Endodermal cell (in vitro differentiated cells): Measurements from ENCODE around the gene PDLIM5. TPM values are rescaled to one million over a fixed set of nuclear protein-coding genes. Genes with fewer than 3 reads are reported as not detected.

Source experiments
- DNase-seq: peaks from one replicate; pipeline ENCODE4 v3.0.0-alpha.2; 2017
- H3K27ac ChIP-seq: 2 replicates; pipeline ENCODE4 v1.5.1; 2013; ENCODE audit warnings: mild to moderate bottlenecking, low read depth, low read length, moderate library complexity
- H3K27me3 ChIP-seq: 2 replicates; pipeline ENCODE4 v1.6.1; 2013; ENCODE audit warnings: mild to moderate bottlenecking, low read length, moderate library complexity; ENCODE audit not compliant: insufficient read depth, control insufficient read depth, poor library complexity, severe bottlenecking
- H3K36me3 ChIP-seq: 2 replicates; pipeline ENCODE4 v1.7.0; 2013; ENCODE audit warnings: mild to moderate bottlenecking, low read length, moderate library complexity; ENCODE audit not compliant: control insufficient read depth, insufficient read depth
- H3K4me1 ChIP-seq: one replicate; pipeline ENCODE4 v1.7.0; 2013; ENCODE audit warnings: low read length; ENCODE audit not compliant: control insufficient read depth, insufficient read depth
- H3K4me3 ChIP-seq: 2 replicates; pipeline ENCODE4 v1.5.1; 2013; ENCODE audit warnings: mild to moderate bottlenecking, low read length, moderate library complexity
- H3K9ac ChIP-seq: 2 replicates; pipeline ENCODE4 v1.6.1; 2013; ENCODE audit warnings: mild to moderate bottlenecking, low read length, moderate library complexity; ENCODE audit not compliant: poor library complexity, severe bottlenecking; ENCODE audit errors: extremely low read depth
- H3K9me3 ChIP-seq: 2 replicates; pipeline ENCODE4 v1.6.1; 2013; ENCODE audit warnings: mild to moderate bottlenecking, low read length, moderate library complexity; ENCODE audit not compliant: control insufficient read depth
- H3K27ac Mint-ChIP-seq: 2 replicates; pipeline ENCODE4 v1.8.0; 2020; ENCODE audit warnings: mixed read lengths
- H3K27me3 Mint-ChIP-seq: 2 replicates; pipeline ENCODE4 v1.8.0; 2021; ENCODE audit warnings: mild to moderate bottlenecking, mixed read lengths; ENCODE audit not compliant: insufficient read depth
- H3K36me3 Mint-ChIP-seq: 2 replicates; pipeline ENCODE4 v1.8.0; 2020; ENCODE audit warnings: low read depth, mixed read lengths
- H3K4me1 Mint-ChIP-seq: 2 replicates; pipeline ENCODE4 v1.8.0; 2020; ENCODE audit warnings: mixed read lengths
- H3K4me3 Mint-ChIP-seq: 2 replicates; pipeline ENCODE4 v1.8.0; 2020; ENCODE audit warnings: mild to moderate bottlenecking, moderate library complexity, mixed read lengths
- H3K9me3 Mint-ChIP-seq: 2 replicates; pipeline ENCODE4 v1.8.0; 2020; ENCODE audit warnings: mild to moderate bottlenecking, mixed read lengths
- CTCF ChIP-seq: fragments of 200-600 bp; sonication (generic); conservative IDR thresholded peaks from 2 replicates; pipeline ENCODE4 v1.5.0; 2021; ENCODE audit warnings: antibody characterized with exemption, mild to moderate bottlenecking
- WGBS, 2 experiments: methylation state at CpG; one replicate each; pipeline versions ENCODE4 v1.1.5 to v1.1.7; 2013; ENCODE audit warnings: missing lambda C conversion rate in 2 of 2, mixed read lengths in 1 of 2; ENCODE audit not compliant: insufficient coverage in 1 of 2, insufficient read length in 1 of 2; 5-methylcytosine and 5-hydroxymethylcytosine counted together
- total RNA-seq, 2 donors: library from RNA; stranded (reverse); fragmentation: NEBNext Ultra II Directional in 1 of 2; extraction: Animal tissue kit (Norgen Biotek cat#: 25700) in 1 of 2; gene quantifications; 2 replicates in 1 of 2; 3 replicates in 1 of 2; pipeline ENCODE4 v1.2.1, GENCODE V29; 2021

The PDLIM5 gene
- total RNA-seq, 2 donors from 2014 or later = 91.0 to 149 TPM

- 87 to 90% methylated on average over 2 of the region's 2 CpGs for WGBS, 2 experiments
- H3K9me3 Mint-ChIP-seq = peaks cover 11% of the 10 kb centered on the region
- Histone ChIP-seq H3K36me3 (peaks cover 46% of the 10 kb centered on the region), H3K27ac (no peak overlapping the region), H3K4me1 (no peaks in the 10 kb centered on the region), H3K27me3 (no peaks in the 10 kb centered on the region), H3K9me3 (peaks cover 20% of the 10 kb centered on the region), H3K4me3 (no peak overlapping the region), H3K9ac (no peak overlapping the region)
- H3K27ac Mint-ChIP-seq = no peak overlapping the region
- no peak overlapping the region for H3K4me3 Mint-ChIP-seq
- TF ChIP-seq CTCF = no peak
- DNase-seq = no peak
- H3K4me1 Mint-ChIP-seq = no peaks in the 10 kb centered on the region
- H3K36me3 Mint-ChIP-seq = peaks cover 32% of the 10 kb centered on the region
- H3K27me3 Mint-ChIP-seq = no peaks in the 10 kb centered on the region
Measured at GRCh38 chr4:94495408-94495807, 43.7 kb downstream of the PDLIM5 start.

- Mint-ChIP-seq H3K4me1 (no peaks in the 10 kb centered on the region), H3K4me3 (no peak overlapping the region), H3K27me3 (no peaks in the 10 kb centered on the region), H3K9me3 (peaks cover 11% of the 10 kb centered on the region), H3K36me3 (peaks cover 25% of the 10 kb centered on the region), H3K27ac (no peak overlapping the region)
- Histone ChIP-seq H3K9me3 (peaks cover 20% of the 10 kb centered on the region), H3K9ac (no peak overlapping the region), H3K27ac (no peak overlapping the region), H3K4me3 (no peak overlapping the region), H3K36me3 (peaks cover 32% of the 10 kb centered on the region), H3K4me1 (no peaks in the 10 kb centered on the region), H3K27me3 (no peaks in the 10 kb centered on the region)
- TF ChIP-seq CTCF = no peak
- no peak for DNase-seq
- WGBS, 2 experiments = 86 to 97% methylated on average over 2 of the region's 2 CpGs
Measured at GRCh38 chr4:94497690-94498089, 45.9 kb downstream of the PDLIM5 start.

- Histone ChIP-seq H3K9ac (no peak overlapping the region), H3K4me3 (no peak overlapping the region), H3K27me3 (no peaks in the 10 kb centered on the region), H3K36me3 (peaks cover 31% of the 10 kb centered on the region), H3K4me1 (no peaks in the 10 kb centered on the region), H3K27ac (no peak overlapping the region), H3K9me3 (peaks cover 20% of the 10 kb centered on the region)
- no peaks in the 10 kb centered on the region for H3K27me3 Mint-ChIP-seq
- H3K27ac Mint-ChIP-seq = no peak overlapping the region
- no peak for DNase-seq
- H3K9me3 Mint-ChIP-seq = peaks cover 11% of the 10 kb centered on the region
- peaks cover 26% of the 10 kb centered on the region for H3K36me3 Mint-ChIP-seq
- no peak for TF ChIP-seq CTCF
- no peaks in the 10 kb centered on the region for H3K4me1 Mint-ChIP-seq
- WGBS, 2 experiments = 100% methylated on average over 1 of the region's 1 CpG
- no peak overlapping the region for H3K4me3 Mint-ChIP-seq
Measured at GRCh38 chr4:94498502-94498901, 46.8 kb downstream of the PDLIM5 start.
